Large intestine (tissue), 3 donors: ENCODE results near the gene JUN. TPM values are rescaled to one million over a fixed set of nuclear protein-coding genes. Genes with fewer than 3 reads are reported as not detected.

ENCODE experiments used
- DNase-seq, 2 donors: peaks; one replicate each; pipeline versions ENCODE4 v3.0.0 to v3.0.0-alpha.2; 2013
- H3K27ac ChIP-seq: one replicate; pipeline ENCODE4 v1.5.1; 2013; ENCODE audit warnings: low read length
- H3K27me3 ChIP-seq: 2 replicates; pipeline ENCODE4 v1.6.1; 2013; ENCODE audit warnings: low read length; ENCODE audit not compliant: control insufficient read depth, insufficient read depth
- H3K36me3 ChIP-seq: 2 replicates; pipeline ENCODE4 v1.6.1; 2013; ENCODE audit warnings: low read length; ENCODE audit not compliant: control insufficient read depth, insufficient read depth
- H3K4me1 ChIP-seq: one replicate; pipeline ENCODE4 v1.6.1; 2013; ENCODE audit warnings: low read length; ENCODE audit not compliant: control insufficient read depth, insufficient read depth
- H3K4me3 ChIP-seq: one replicate; pipeline ENCODE4 v1.5.1; 2013; ENCODE audit warnings: low read length
- H3K9me3 ChIP-seq: one replicate; pipeline ENCODE4 v1.6.1; 2013; ENCODE audit warnings: mild to moderate bottlenecking, low read depth, low read length, moderate library complexity; ENCODE audit not compliant: control insufficient read depth
- WGBS: methylation state at CpG from one replicate; pipeline ENCODE4 v1.1.5; 2013; ENCODE audit warnings: low lambda C conversion rate; ENCODE audit not compliant: insufficient coverage; 5-methylcytosine and 5-hydroxymethylcytosine counted together
- polyA plus RNA-seq: library from polyadenylated mRNA; unstranded; fragments of 120-200 nt; gene quantifications from one replicate; pipeline ENCODE4 v1.2.1, GENCODE V29; 2013

Gene JUN
- polyA plus RNA-seq, 1 donor, result 385 TPM

- WGBS, result no CpG with 5 or more reads among the region's 1 CpG
Observed at GRCh38 chr1:58746182-58746581, 37.7 kb downstream of the JUN start.

DNA sequence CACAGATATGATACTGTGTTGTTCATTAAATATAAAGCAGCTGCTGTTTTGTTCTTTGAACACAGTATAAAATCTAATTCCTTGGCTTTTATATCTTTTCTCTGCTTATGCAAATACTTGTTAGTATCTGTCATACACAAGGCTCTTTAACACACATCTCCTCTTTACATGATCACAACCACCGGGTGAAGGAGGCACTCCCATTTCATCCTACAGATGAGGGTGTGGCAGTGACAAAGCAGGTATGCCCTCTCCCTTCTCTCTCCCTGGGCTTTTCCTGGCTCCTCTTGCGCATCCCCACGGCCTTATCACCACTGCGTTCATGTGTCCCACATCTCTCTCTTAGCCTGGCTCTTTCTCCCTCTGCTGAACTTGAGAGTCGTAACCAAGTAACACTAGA, 38.2 kb downstream of the JUN start:
- WGBS, result no CpG with 5 or more reads among the region's 5 CpGs
- Histone ChIP-seq H3K4me3 (no peak overlapping the region), H3K4me1 (no peaks in the 10 kb centered on the region), H3K27ac (no peak overlapping the region), H3K36me3 (no peaks in the 10 kb centered on the region), H3K27me3 (no peaks in the 10 kb centered on the region), H3K9me3 (no peaks in the 10 kb centered on the region)
- DNase-seq, result peak in 1 of 2 donors; percentile 24

More at GRCh38 chr1:58746182-58746581, 37.7 kb downstream of the JUN start:
- no peaks in the 10 kb centered on the region for H3K27me3 ChIP-seq
- no peak overlapping the region for H3K4me3 ChIP-seq
- no peaks in the 10 kb centered on the region for H3K9me3 ChIP-seq
- no peaks in the 10 kb centered on the region for H3K4me1 ChIP-seq
- H3K27ac ChIP-seq, result no peak overlapping the region
- no peak for DNase-seq
- no peaks in the 10 kb centered on the region for H3K36me3 ChIP-seq

GRCh38 chr1:58745117-58745516, 38.7 kb downstream of the JUN start:
- no peaks in the 10 kb centered on the region for H3K36me3 ChIP-seq
- no peak overlapping the region for H3K4me3 ChIP-seq
- DNase-seq, result no peak
- H3K4me1 ChIP-seq, result no peaks in the 10 kb centered on the region
- H3K9me3 ChIP-seq, result no peaks in the 10 kb centered on the region
- no peaks in the 10 kb centered on the region for H3K27me3 ChIP-seq
- WGBS, result no CpG with 5 or more reads among the region's 1 CpG
- no peak overlapping the region for H3K27ac ChIP-seq

- Histone ChIP-seq H3K4me3 (no peak overlapping the region), H3K9me3 (no peaks in the 10 kb centered on the region), H3K4me1 (no peaks in the 10 kb centered on the region), H3K27ac (no peak overlapping the region), H3K27me3 (no peaks in the 10 kb centered on the region), H3K36me3 (no peaks in the 10 kb centered on the region)
- 96% methylated on average over 5 of the region's 14 CpGs for WGBS
- DNase-seq, result no peak
Observed at GRCh38 chr1:58741678-58742553, 41.9 kb downstream of the JUN start.

- DNase-seq, result peak; percentile 28 to 52
- Histone ChIP-seq H3K4me3 (no peak overlapping the region), H3K9me3 (no peaks in the 10 kb centered on the region), H3K27ac (no peak overlapping the region), H3K36me3 (no peaks in the 10 kb centered on the region), H3K27me3 (no peaks in the 10 kb centered on the region), H3K4me1 (no peaks in the 10 kb centered on the region)
- no CpG with 5 or more reads among the region's 3 CpGs for WGBS
Observed at GRCh38 chr1:58739856-58740466, 43.9 kb downstream of the JUN start.

DNA sequence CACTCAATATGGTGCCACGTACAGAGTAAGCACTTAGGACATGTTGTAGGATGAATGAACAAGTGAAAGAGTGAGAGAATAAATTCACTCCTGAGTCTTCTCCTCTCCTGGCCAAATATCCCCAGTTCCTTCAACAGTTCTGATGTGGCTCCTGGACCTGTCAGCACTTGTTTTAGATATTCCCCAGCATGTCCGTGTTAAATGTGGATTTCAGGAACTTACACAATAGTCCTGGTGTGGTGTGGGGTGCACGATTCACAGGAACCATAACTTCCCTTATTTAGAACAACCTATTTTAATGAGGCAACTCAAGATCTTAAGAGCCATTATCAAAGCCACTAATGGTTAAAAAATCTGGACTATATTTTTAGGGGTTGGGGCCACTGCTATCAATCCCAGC, 45.0 kb downstream of the JUN start:
- H3K9me3 ChIP-seq, result no peaks in the 10 kb centered on the region
- WGBS, result no CpG with 5 or more reads among the region's 3 CpGs
- no peak for DNase-seq
- no peaks in the 10 kb centered on the region for H3K27me3 ChIP-seq
- no peaks in the 10 kb centered on the region for H3K36me3 ChIP-seq
- H3K4me3 ChIP-seq, result no peak overlapping the region
- H3K4me1 ChIP-seq, result no peaks in the 10 kb centered on the region
- no peak overlapping the region for H3K27ac ChIP-seq

DNA sequence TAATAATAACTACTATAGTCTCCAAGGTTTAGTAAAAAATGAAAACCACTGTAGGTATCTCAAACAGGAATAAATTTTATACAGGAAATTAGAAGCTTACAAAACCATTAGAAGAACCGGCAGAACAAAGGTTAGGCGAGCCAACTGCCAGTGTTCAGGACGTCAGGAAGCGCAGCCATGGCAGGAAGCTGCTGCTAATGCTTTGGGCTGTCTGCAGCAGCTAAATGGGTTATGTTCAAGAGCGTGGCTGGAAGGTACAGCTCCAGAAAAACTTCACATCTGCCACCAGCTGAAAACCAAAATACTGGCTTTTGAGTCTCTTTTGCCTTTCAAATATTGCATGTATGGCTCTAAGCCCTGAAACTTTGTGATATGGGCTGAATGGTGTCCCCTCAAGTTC, 48.3 kb downstream of the JUN start:
- no peak overlapping the region for H3K4me3 ChIP-seq
- no CpG with 5 or more reads among the region's 5 CpGs for WGBS
- H3K36me3 ChIP-seq, result no peaks in the 10 kb centered on the region
- H3K4me1 ChIP-seq, result no peaks in the 10 kb centered on the region
- no peaks in the 10 kb centered on the region for H3K9me3 ChIP-seq
- no peaks in the 10 kb centered on the region for H3K27me3 ChIP-seq
- H3K27ac ChIP-seq, result no peak overlapping the region
- no peak for DNase-seq

DNA sequence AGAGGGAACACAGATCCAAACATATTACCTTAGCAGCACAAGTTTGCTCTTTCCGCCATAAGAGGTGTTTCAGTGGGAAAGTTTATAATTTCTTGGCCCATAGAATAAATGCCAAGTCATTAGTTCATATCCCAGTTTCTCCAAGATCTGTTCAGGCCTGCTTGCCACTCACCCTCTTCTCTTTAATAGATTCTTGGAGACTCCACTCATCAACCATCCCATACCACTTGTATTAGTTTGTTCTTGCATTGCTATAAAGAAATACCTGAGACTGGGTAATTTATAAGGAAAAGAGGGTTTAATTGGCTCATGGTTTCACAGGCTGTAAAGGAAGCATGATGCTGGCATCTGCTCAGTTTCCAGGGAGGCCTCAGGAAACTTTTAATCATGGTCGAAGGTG, 49.2 kb downstream of the JUN start:
- H3K27ac ChIP-seq, result no peak overlapping the region
- no peak for DNase-seq
- H3K9me3 ChIP-seq, result no peaks in the 10 kb centered on the region
- no CpG with 5 or more reads among the region's 2 CpGs for WGBS
- no peaks in the 10 kb centered on the region for H3K36me3 ChIP-seq
- H3K27me3 ChIP-seq, result no peaks in the 10 kb centered on the region
- H3K4me3 ChIP-seq, result no peak overlapping the region
- no peaks in the 10 kb centered on the region for H3K4me1 ChIP-seq

GRCh38 chr1:58732087-58732775, 51.6 kb downstream of the JUN start:
- 100% methylated on average over 1 of the region's 6 CpGs for whole genome bisulfite sequencing

More at GRCh38 chr1:58732087-58732775, 51.6 kb downstream of the JUN start:
- Histone ChIP-seq H3K27me3 (no peaks in the 10 kb centered on the region), H3K4me3 (no peak overlapping the region), H3K4me1 (no peaks in the 10 kb centered on the region), H3K36me3 (no peaks in the 10 kb centered on the region), H3K27ac (no peak overlapping the region), H3K9me3 (no peaks in the 10 kb centered on the region)
- no peak for DNase-seq
